T-cell (primary cell): ENCODE data around the gene TMEM109. TPM values are rescaled to one million over a fixed set of nuclear protein-coding genes. Genes with fewer than 3 reads are reported as not detected.

Experiments
- total RNA-seq, 35 experiments: library from RNA in 6 of 35; stranded (reverse) in 6 of 35; fragments of 120-200 nt in 1 of 35; gene quantifications; one replicate each; pipeline versions ENCODE4 v1.2.1 to v1.2.4 and lab custom pipeline; 2013 to 2026

Gene TMEM109
- total RNA-seq, 5 donors from 2014 or later (not counting 1 experiment from before 2014, with no cell fraction given), result 55.6 to 82.1 (median 71.8) TPM

Other genes starting within 250 kb of the TMEM109 start
- not detected for gene MS4A8, start 214.5 kb upstream of the TMEM109 start, total RNA-seq
- gene MS4A18, start 189.4 kb upstream of the TMEM109 start, total RNA-seq, result not detected
- not detected for gene MS4A15, start 157.3 kb upstream of the TMEM109 start, total RNA-seq
- gene MS4A10, start 128.8 kb upstream of the TMEM109 start, total RNA-seq, result not detected
- gene CCDC86, start 72.0 kb upstream of the TMEM109 start, total RNA-seq, result 10 to 100 TPM; 11.6 to 20.7 (median 16.3) TPM
- 10 to 100 TPM in 1 of 5 donors, 1 to 10 TPM in 4; 1.6 to 23.1 (median 2.7) TPM for gene PTGDR2, start 58.2 kb upstream of the TMEM109 start, total RNA-seq
- 1 to 10 TPM in 1 of 5 donors, under 1 TPM in 1, not detected in 3; 0.20 to 1.0 TPM for gene ZP1, start 46.6 kb upstream of the TMEM109 start, total RNA-seq
- gene PRPF19, start 7.6 kb upstream of the TMEM109 start, total RNA-seq, result 100 to 1,000 TPM in 2 of 5 donors, 10 to 100 TPM in 3; 81.7 to 106 (median 96.9) TPM
- 1 to 10 TPM in 2 of 5 donors, under 1 TPM in 1, not detected in 2; 0.23 to 1.6 (median 1.2) TPM for gene TMEM132A, start 10.3 kb downstream of the TMEM109 start, total RNA-seq
- gene SLC15A3, start 38.0 kb downstream of the TMEM109 start, total RNA-seq, result 10 to 100 TPM in 1 of 5 donors, 1 to 10 TPM in 4; 5.4 to 12.2 (median 6.7) TPM
- 100 to 1,000 TPM; 413 to 594 (median 495) TPM for gene CD6, start 57.5 kb downstream of the TMEM109 start, total RNA-seq
- 100 to 1,000 TPM; 227 to 387 (median 255) TPM for gene CD5, start 188.3 kb downstream of the TMEM109 start, total RNA-seq
- gene VPS37C, start 247.3 kb downstream of the TMEM109 start, total RNA-seq, result 1 to 10 TPM; 3.3 to 7.9 (median 7.3) TPM